Measurements from ENCODE around the gene RRBP1. TPM values are rescaled to one million over a fixed set of nuclear protein-coding genes. Genes with fewer than 3 reads are reported as not detected.
A peak's percentile ranks its signal among the peaks of the same experiment; 100 is the strongest.

RRBP1 gene
- total RNA-seq, 6 experiments from 2014 or later: 273 to 331 (median 317) TPM

- no peak for TF ChIP-seq CTCF (IDR thresholded peaks at IDR 0.05)
- H3K9me3 Mint-ChIP-seq: no peaks in the 10 kb centered on the region
- H3K27ac Mint-ChIP-seq: no peak overlapping the region
Measured at GRCh38 chr20:17637985-17638640, 43.9 kb downstream of the RRBP1 start.

DNA sequence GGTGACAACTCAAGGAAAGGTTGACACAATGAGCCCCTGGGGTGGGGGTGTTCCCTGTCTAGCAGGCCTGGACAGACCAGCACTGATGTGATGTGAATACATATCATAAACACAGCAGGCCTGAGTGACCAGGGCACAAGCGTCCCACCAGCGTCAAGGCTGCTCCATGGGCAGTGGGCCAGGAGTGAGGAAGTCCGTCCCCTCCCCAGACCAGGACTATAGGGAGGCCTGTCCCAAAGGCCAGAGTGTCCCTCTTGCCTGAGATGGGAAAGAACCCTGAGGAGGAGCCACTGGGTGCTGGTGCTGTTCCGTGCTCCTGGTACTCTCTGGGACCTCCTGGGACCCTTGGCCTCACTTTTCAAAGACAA lies 44.6 kb downstream of the RRBP1 start:
- Mint-ChIP-seq H3K4me1 (ENCODE audit: low read depth) (no peaks in the 10 kb centered on the region), H3K9me3 (no peaks in the 10 kb centered on the region), H3K27ac (no peak overlapping the region), H3K27me3 (ENCODE audit: insufficient read depth) (peaks cover 6% of the 10 kb centered on the region), H3K36me3 (ENCODE audit: low read depth) (peaks cover 24% of the 10 kb centered on the region), H3K4me3 (no peak overlapping the region)
- no peak for TF ChIP-seq CTCF (IDR thresholded peaks at IDR 0.05)
- DNase-seq: no peak

More at GRCh38 chr20:17637985-17638640, 43.9 kb downstream of the RRBP1 start:
- H3K36me3 Mint-ChIP-seq (ENCODE audit: low read depth): peaks cover 17% of the 10 kb centered on the region; the same call in 1 of the 2 replicates
- peaks cover 6% of the 10 kb centered on the region for H3K27me3 Mint-ChIP-seq (ENCODE audit: insufficient read depth)
- no peak overlapping the region for H3K4me3 Mint-ChIP-seq
- H3K4me1 Mint-ChIP-seq (ENCODE audit: low read depth): no peaks in the 10 kb centered on the region
- no peak for DNase-seq

GRCh38 chr20:17636523-17637412 lies 45.3 kb downstream of the RRBP1 start:
- H3K36me3 Mint-ChIP-seq (ENCODE audit: low read depth): peaks cover 28% of the 10 kb centered on the region
- no peaks in the 10 kb centered on the region for H3K9me3 Mint-ChIP-seq
- H3K27me3 Mint-ChIP-seq (ENCODE audit: insufficient read depth): peaks cover 6% of the 10 kb centered on the region
- H3K4me1 Mint-ChIP-seq (ENCODE audit: low read depth): no peaks in the 10 kb centered on the region
- no peak overlapping the region for H3K4me3 Mint-ChIP-seq
- TF ChIP-seq CTCF (IDR thresholded peaks at IDR 0.05): no peak
- no peak for DNase-seq
- no peak overlapping the region; the same call in 1 of the 2 replicates for H3K27ac Mint-ChIP-seq

- Mint-ChIP-seq H3K9me3 (no peaks in the 10 kb centered on the region), H3K36me3 (ENCODE audit: low read depth) (peaks cover 31% of the 10 kb centered on the region), H3K27me3 (ENCODE audit: insufficient read depth) (peaks cover 6% of the 10 kb centered on the region), H3K27ac (peak overlapping the region; percentile 74), H3K4me3 (no peak overlapping the region), H3K4me1 (ENCODE audit: low read depth) (no peaks in the 10 kb centered on the region)
- TF ChIP-seq CTCF (IDR thresholded peaks at IDR 0.05): no peak
- DNase-seq: no peak
Measured at GRCh38 chr20:17635332-17636244, 46.5 kb downstream of the RRBP1 start.

DNA sequence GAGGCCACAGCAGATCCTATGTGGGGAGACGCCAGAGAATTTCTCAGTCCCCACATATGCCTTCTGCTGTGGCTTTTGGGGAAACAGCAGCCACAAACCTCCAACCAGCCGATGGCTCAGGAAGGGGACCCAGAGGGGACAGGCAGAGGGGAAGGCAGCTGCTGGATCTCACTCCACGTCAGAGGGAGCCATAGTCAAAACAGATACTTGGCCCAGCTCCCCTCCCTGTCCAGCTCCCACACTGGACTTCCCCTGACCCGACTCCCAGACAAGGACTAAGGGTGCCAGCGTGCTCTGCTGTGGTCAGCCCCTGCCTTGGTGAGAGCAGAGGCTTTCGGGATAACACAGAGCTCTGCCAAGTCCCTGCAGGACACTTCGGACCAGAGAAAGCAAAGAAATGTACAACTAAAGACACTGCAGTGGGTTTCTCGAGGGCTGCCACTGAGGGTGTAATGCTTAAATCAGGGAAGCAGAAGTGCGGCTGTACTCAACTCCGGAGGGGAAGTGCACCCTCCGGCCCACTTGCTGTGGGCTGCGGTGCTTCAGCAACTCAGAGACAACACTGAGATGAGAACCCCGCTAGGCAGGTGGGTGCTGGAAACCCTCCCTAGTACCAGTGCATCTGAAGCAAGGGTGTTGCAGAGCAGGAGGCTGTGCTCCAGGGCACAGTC lies 47.2 kb downstream of the RRBP1 start:
- Mint-ChIP-seq H3K36me3 (ENCODE audit: low read depth) (peaks cover 31% of the 10 kb centered on the region), H3K27me3 (ENCODE audit: insufficient read depth) (peaks cover 6% of the 10 kb centered on the region), H3K9me3 (no peaks in the 10 kb centered on the region), H3K4me3 (no peak overlapping the region), H3K27ac (no peak overlapping the region), H3K4me1 (ENCODE audit: low read depth) (no peaks in the 10 kb centered on the region)
- no peak for TF ChIP-seq CTCF (IDR thresholded peaks at IDR 0.05)
- DNase-seq: no peak

Measured in HFFc6 (cell line).